Progenitor cell of endocrine pancreas (in vitro differentiated cells): ENCODE results near the gene TACR1. TPM values are rescaled to one million over a fixed set of nuclear protein-coding genes. Genes with fewer than 3 reads are reported as not detected.
A peak's percentile ranks its signal among the peaks of the same experiment; 100 is the strongest.
"Not testable (repeated sequence)": the region's sequence is repeated elsewhere in the genome, so short reads cannot be mapped to it uniquely, and the experiment has no call there.

ENCODE experiments used
- DNase-seq: peaks from one replicate; pipeline ENCODE4 v3.0.0; 2021; ENCODE audit warnings: low spot score; ENCODE audit not compliant: unreplicated experiment
- H3K27ac Mint-ChIP-seq: 2 replicates; pipeline ENCODE4 v1.8.0; 2021; ENCODE audit warnings: mild to moderate bottlenecking, moderate library complexity, mixed read lengths
- H3K27me3 Mint-ChIP-seq: 2 replicates; pipeline ENCODE4 v1.8.0; 2021; ENCODE audit warnings: mixed read lengths
- H3K36me3 Mint-ChIP-seq: 2 replicates; pipeline ENCODE4 v1.8.0; 2022; ENCODE audit warnings: mixed read lengths; ENCODE audit not compliant: insufficient read depth
- H3K4me1 Mint-ChIP-seq: 2 replicates; pipeline ENCODE4 v1.8.0; 2021; ENCODE audit warnings: low read depth, mixed read lengths
- H3K4me3 Mint-ChIP-seq: 2 replicates; pipeline ENCODE4 v1.8.0; 2021; ENCODE audit warnings: low read depth, mild to moderate bottlenecking, moderate library complexity, mixed read lengths
- H3K9me3 Mint-ChIP-seq: 2 replicates; pipeline ENCODE4 v1.8.0; 2021; ENCODE audit warnings: low read depth, mixed read lengths
- CTCF ChIP-seq: fragments of 200-600 bp; sonication (generic); IDR thresholded peaks from one replicate; pipeline ENCODE4 v1.5.0; 2021; ENCODE audit warnings: antibody characterized with exemption, mild to moderate bottlenecking; ENCODE audit not compliant: unreplicated experiment
- total RNA-seq: library from RNA; stranded (reverse); gene quantifications from 2 replicates; pipeline ENCODE4 v1.2.1, GENCODE V29; 2021

TACR1 gene
- total RNA-seq, 1 donor from 2014 or later = 0.55 TPM

- Mint-ChIP-seq H3K9me3 (no peaks in the 10 kb centered on the region), H3K4me1 (peaks cover 10% of the 10 kb centered on the region), H3K27ac (no peak overlapping the region), H3K27me3 (no peaks in the 10 kb centered on the region), H3K36me3 (no peaks in the 10 kb centered on the region), H3K4me3 (no peak overlapping the region)
- no peak for TF ChIP-seq CTCF
- DNase-seq = no peak
Measured at GRCh38 chr2:75066121-75066902, 133.0 kb downstream of the TACR1 start.

- Mint-ChIP-seq H3K9me3 (no peaks in the 10 kb centered on the region), H3K4me3 (no peak overlapping the region), H3K36me3 (no peaks in the 10 kb centered on the region), H3K27me3 (no peaks in the 10 kb centered on the region), H3K27ac (no peak overlapping the region), H3K4me1 (peaks cover 10% of the 10 kb centered on the region)
- no peak for DNase-seq
- no peak for TF ChIP-seq CTCF
Measured at GRCh38 chr2:75065402-75066008, 133.8 kb downstream of the TACR1 start.

- no peak overlapping the region for H3K27ac Mint-ChIP-seq
- no peaks in the 10 kb centered on the region for H3K36me3 Mint-ChIP-seq
- H3K4me3 Mint-ChIP-seq = no peak overlapping the region
- no peaks in the 10 kb centered on the region for H3K9me3 Mint-ChIP-seq
- H3K27me3 Mint-ChIP-seq = no peaks in the 10 kb centered on the region
- TF ChIP-seq CTCF = peak; percentile 91
- DNase-seq = peak; percentile 50
- H3K4me1 Mint-ChIP-seq = peaks cover 10% of the 10 kb centered on the region
Measured at GRCh38 chr2:75064691-75065396, 134.5 kb downstream of the TACR1 start.

GRCh38 chr2:75063906-75064305, 135.4 kb downstream of the TACR1 start:
- Mint-ChIP-seq H3K27me3 (peaks cover under 1% of the 10 kb centered on the region), H3K27ac (no peak overlapping the region), H3K4me3 (no peak overlapping the region), H3K4me1 (peaks cover 10% of the 10 kb centered on the region), H3K9me3 (no peaks in the 10 kb centered on the region), H3K36me3 (no peaks in the 10 kb centered on the region)
- no peak for TF ChIP-seq CTCF
- no peak for DNase-seq

GRCh38 chr2:75058427-75058826, 140.9 kb downstream of the TACR1 start:
- Mint-ChIP-seq H3K27me3 (peaks cover 8% of the 10 kb centered on the region), H3K9me3 (no peaks in the 10 kb centered on the region), H3K4me1 (peaks cover under 1% of the 10 kb centered on the region), H3K27ac (no peak overlapping the region), H3K36me3 (no peaks in the 10 kb centered on the region), H3K4me3 (no peak overlapping the region)
- TF ChIP-seq CTCF = no peak
- DNase-seq = no peak

- not testable (repeated sequence) for H3K4me1 Mint-ChIP-seq, H3K9me3 Mint-ChIP-seq, H3K36me3 Mint-ChIP-seq, H3K27ac Mint-ChIP-seq, H3K4me3 Mint-ChIP-seq, DNase-seq
- peaks cover 12% of the 10 kb centered on the region for H3K27me3 Mint-ChIP-seq
Measured at GRCh38 chr2:75057150-75057549, 142.2 kb downstream of the TACR1 start.
